SK-N-SH (cell line): Measurements from ENCODE around the gene MTHFD1L. TPM values are rescaled to one million over a fixed set of nuclear protein-coding genes. Genes with fewer than 3 reads are reported as not detected.

Experiments used
- CTCF ChIA-PET: fragments of 300-600, 350-600 bp; formaldehyde crosslinking; extraction: SDS; loops from one replicate; lab custom pipeline; 2021; lab: Yijun Ruan, JAX
- POLR2A ChIA-PET: fragments of 350-600 bp; sonication (Branson Sonifier 250); formaldehyde crosslinking; extraction: SDS; loops from one replicate; lab custom pipeline; 2020; ENCODE audit warnings: antibody characterized with exemption, inconsistent platforms; lab: Yijun Ruan, JAX
- DNase-seq: peaks from one replicate; pipeline ENCODE4 v3.0.0; 2012
- H2AFZ ChIP-seq: fragments of 200-600 bp; sonication (generic); 2 replicates; pipeline ENCODE4 v1.8.1; 2016; ENCODE audit warnings: antibody characterized with exemption, mild to moderate bottlenecking, low read depth
- H3F3A ChIP-seq: fragments of 200-600 bp; sonication (generic); replicated peaks from 2 replicates; pipeline ENCODE3; 2016; ENCODE audit warnings: antibody characterized with exemption, mild to moderate bottlenecking; ENCODE audit not compliant: insufficient read depth
- H3K27ac ChIP-seq, 2 experiments: fragments of 200-500 bp in 1 of 2; fragments of 200-600 bp in 1 of 2; sonication (Bioruptor generic) in 1 of 2; sonication (generic), shearing (Covaris generic) in 1 of 2; 2 replicates each; pipeline versions ENCODE4 v1.5.1 to v1.6.1; 2014 to 2016; ENCODE audit warnings: low read depth in 2 of 2, inconsistent platforms in 1 of 2, low read length in 1 of 2, mild to moderate bottlenecking in 1 of 2, mixed read lengths in 1 of 2
- H3K27me3 ChIP-seq: fragments of 200-600 bp; sonication (generic), shearing (Covaris generic); 2 replicates; pipeline ENCODE4 v1.6.1; 2016; ENCODE audit warnings: mixed run types; ENCODE audit not compliant: insufficient read depth
- H3K36me3 ChIP-seq, 2 experiments: fragments of 200-500 bp in 1 of 2; fragments of 200-600 bp in 1 of 2; sonication (Bioruptor generic) in 1 of 2; sonication (generic) in 1 of 2; replicated peaks in 1 of 2; 2 replicates each; pipeline versions ENCODE3 to v1.5.1; 2014 to 2016; ENCODE audit warnings: low read length in 1 of 2, mild to moderate bottlenecking in 1 of 2; ENCODE audit not compliant: insufficient read depth in 2 of 2, control insufficient read depth in 1 of 2
- H3K4me1 ChIP-seq, 2 experiments: fragments of 200-500 bp in 1 of 2; fragments of 200-600 bp in 1 of 2; sonication (Bioruptor generic) in 1 of 2; sonication (generic), shearing (Covaris generic) in 1 of 2; 2 replicates each; pipeline versions ENCODE4 v1.5.1 to v1.6.1; 2014 to 2016; ENCODE audit warnings: low read depth in 1 of 2, low read length in 1 of 2, mixed run types in 1 of 2; ENCODE audit not compliant: insufficient read depth in 2 of 2, control insufficient read depth in 1 of 2
- H3K4me2 ChIP-seq: fragments of 200-600 bp; sonication (generic), shearing (Covaris generic); 2 replicates; pipeline ENCODE4 v1.6.1; 2017; ENCODE audit warnings: mixed run types
- H3K4me3 ChIP-seq, 2 experiments: fragments of 200-500 bp in 1 of 2; fragments of 200-600 bp in 1 of 2; sonication (Bioruptor generic) in 1 of 2; sonication (generic), shearing (Covaris generic) in 1 of 2; 2 replicates each; pipeline versions ENCODE4 v1.5.1 to v1.8.1; 2014 to 2016; ENCODE audit warnings: low read depth in 2 of 2, inconsistent platforms in 1 of 2, low read length in 1 of 2, mild to moderate bottlenecking in 1 of 2, mixed read lengths in 1 of 2, moderate library complexity in 1 of 2
- H3K79me2 ChIP-seq: fragments of 200-600 bp; sonication (generic); 2 replicates; pipeline ENCODE4 v1.8.1; 2017; ENCODE audit warnings: mild to moderate bottlenecking; ENCODE audit not compliant: insufficient read depth
- H3K9ac ChIP-seq: fragments of 200-600 bp; sonication (generic); 2 replicates; pipeline ENCODE4 v1.6.1; 2017; ENCODE audit warnings: mixed run types
- H3K9me2 ChIP-seq: fragments of 200-600 bp; sonication (generic); 2 replicates; pipeline ENCODE4 v1.6.1; 2017; ENCODE audit warnings: mixed run types
- H3K9me3 ChIP-seq: fragments of 200-600 bp; sonication (generic); 2 replicates; pipeline ENCODE4 v1.6.1; 2017; ENCODE audit warnings: mixed run types, mild to moderate bottlenecking, moderate library complexity
- H4K20me1 ChIP-seq: fragments of 200-600 bp; sonication (generic); 2 replicates; pipeline ENCODE4 v1.6.1; 2017; ENCODE audit warnings: mild to moderate bottlenecking, mixed run types; ENCODE audit not compliant: insufficient read depth
- CHD2 ChIP-seq: fragments of 150-350 bp; IDR thresholded peaks from 2 replicates; pipeline ENCODE4 v1.6.1; 2018; ENCODE audit warnings: low read length; ENCODE audit not compliant: partially characterized antibody
- ELF1 ChIP-seq: IDR thresholded peaks from 2 replicates; pipeline ENCODE4 v1.4.0; 2012
- FOSL2 ChIP-seq: IDR thresholded peaks from 2 replicates; pipeline ENCODE4 v1.4.0; 2012; ENCODE audit warnings: low read depth, mild to moderate bottlenecking, moderate library complexity, borderline replicate concordance
- FOXJ3 ChIP-seq: sonication (generic); formaldehyde crosslinking; IDR thresholded peaks from 2 replicates; pipeline ENCODE4 v1.5.1; 2020; ENCODE audit warnings: mild to moderate bottlenecking, missing genetic modification reagents
- GABPA ChIP-seq: IDR thresholded peaks from 2 replicates; pipeline ENCODE4 v1.4.0; 2012; ENCODE audit warnings: low read depth, mild to moderate bottlenecking
- MXI1 ChIP-seq: IDR thresholded peaks from 2 replicates; pipeline ENCODE4 v1.6.1; 2012; ENCODE audit warnings: mild to moderate bottlenecking, low read depth, low read length, improper control_type of control experiment
- RCOR1 ChIP-seq: fragments of 150-350 bp; IDR thresholded peaks from 2 replicates; pipeline ENCODE4 v1.6.1; 2017; ENCODE audit warnings: antibody characterized with exemption, low read length
- RFX5 ChIP-seq: IDR thresholded peaks from 2 replicates; pipeline ENCODE4 v1.6.1; 2012; ENCODE audit warnings: mild to moderate bottlenecking, improper control_type of control experiment, low read length
- RXRA ChIP-seq: IDR thresholded peaks from 2 replicates; pipeline ENCODE4 v1.4.0; 2012; ENCODE audit warnings: low read depth, mild to moderate bottlenecking, borderline replicate concordance
- TCF12 ChIP-seq: IDR thresholded peaks from 2 replicates; pipeline ENCODE4 v1.4.0; 2012
- TEAD4 ChIP-seq: IDR thresholded peaks from 2 replicates; pipeline ENCODE4 v1.4.0; 2012; ENCODE audit warnings: mild to moderate bottlenecking, borderline replicate concordance; ENCODE audit not compliant: insufficient read depth
- ZBTB33 ChIP-seq: IDR thresholded peaks from 2 replicates; pipeline ENCODE4 v1.4.0; 2012; ENCODE audit warnings: low read depth, borderline replicate concordance
- WGBS: methylation state at CpG from one replicate; pipeline ENCODE4 v1.1.6; 2017; ENCODE audit warnings: low lambda C conversion rate; 5-methylcytosine and 5-hydroxymethylcytosine counted together
- polyA plus RNA-seq, 3 experiments: library from polyadenylated mRNA; depleted of rRNA; stranded (reverse); fragments of >200 nt; gene quantifications; 2 replicates each; pipeline ENCODE4 v1.2.3, GENCODE V29; 2012
- TF ChIP-seq, protein P1 (sequence below): fragments of 200-600 bp; sonication (generic); IDR thresholded peaks from 2 replicates; pipeline ENCODE4 v1.6.1; 2017; ENCODE audit warnings: antibody characterized with exemption, mild to moderate bottlenecking, moderate library complexity
- TF ChIP-seq, protein P2 (sequence below): IDR thresholded peaks from 2 replicates; pipeline ENCODE4; 2012
- TF ChIP-seq, protein P3 (sequence below): IDR thresholded peaks from 2 replicates; pipeline ENCODE4 v1.4.0; 2012; ENCODE audit warnings: low read depth, borderline replicate concordance

Gene MTHFD1L
- polyA plus RNA-seq, 1 of the 3 experiments (the other 2 are of a cell fraction): 37.0 TPM

- no peak overlapping the region for H3K9ac ChIP-seq
- H3K4me2 ChIP-seq: no peak overlapping the region
- H3K4me1 ChIP-seq: no peaks in the 10 kb centered on the region; a peak in 1 of 4 replicates
- H3K36me3 ChIP-seq: peaks cover 19 to 33% of the 10 kb centered on the region in 2 experiments
- H3K27ac ChIP-seq: no peak overlapping the region
- POLR2A ChIA-PET: no interaction called here
- H3K9me2 ChIP-seq: no peaks in the 10 kb centered on the region
- no peaks in the 10 kb centered on the region for H3F3A ChIP-seq
- H3K79me2 ChIP-seq: no peaks in the 10 kb centered on the region
- TF ChIP-seq TCF12 (no peak), FOSL2 (no peak), ELF1 (no peak), RXRA (no peak), RFX5 (no peak)
- TF ChIP-seq, protein P1, sequence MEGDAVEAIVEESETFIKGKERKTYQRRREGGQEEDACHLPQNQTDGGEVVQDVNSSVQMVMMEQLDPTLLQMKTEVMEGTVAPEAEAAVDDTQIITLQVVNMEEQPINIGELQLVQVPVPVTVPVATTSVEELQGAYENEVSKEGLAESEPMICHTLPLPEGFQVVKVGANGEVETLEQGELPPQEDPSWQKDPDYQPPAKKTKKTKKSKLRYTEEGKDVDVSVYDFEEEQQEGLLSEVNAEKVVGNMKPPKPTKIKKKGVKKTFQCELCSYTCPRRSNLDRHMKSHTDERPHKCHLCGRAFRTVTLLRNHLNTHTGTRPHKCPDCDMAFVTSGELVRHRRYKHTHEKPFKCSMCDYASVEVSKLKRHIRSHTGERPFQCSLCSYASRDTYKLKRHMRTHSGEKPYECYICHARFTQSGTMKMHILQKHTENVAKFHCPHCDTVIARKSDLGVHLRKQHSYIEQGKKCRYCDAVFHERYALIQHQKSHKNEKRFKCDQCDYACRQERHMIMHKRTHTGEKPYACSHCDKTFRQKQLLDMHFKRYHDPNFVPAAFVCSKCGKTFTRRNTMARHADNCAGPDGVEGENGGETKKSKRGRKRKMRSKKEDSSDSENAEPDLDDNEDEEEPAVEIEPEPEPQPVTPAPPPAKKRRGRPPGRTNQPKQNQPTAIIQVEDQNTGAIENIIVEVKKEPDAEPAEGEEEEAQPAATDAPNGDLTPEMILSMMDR: no peak
- TF ChIP-seq, protein P2, sequence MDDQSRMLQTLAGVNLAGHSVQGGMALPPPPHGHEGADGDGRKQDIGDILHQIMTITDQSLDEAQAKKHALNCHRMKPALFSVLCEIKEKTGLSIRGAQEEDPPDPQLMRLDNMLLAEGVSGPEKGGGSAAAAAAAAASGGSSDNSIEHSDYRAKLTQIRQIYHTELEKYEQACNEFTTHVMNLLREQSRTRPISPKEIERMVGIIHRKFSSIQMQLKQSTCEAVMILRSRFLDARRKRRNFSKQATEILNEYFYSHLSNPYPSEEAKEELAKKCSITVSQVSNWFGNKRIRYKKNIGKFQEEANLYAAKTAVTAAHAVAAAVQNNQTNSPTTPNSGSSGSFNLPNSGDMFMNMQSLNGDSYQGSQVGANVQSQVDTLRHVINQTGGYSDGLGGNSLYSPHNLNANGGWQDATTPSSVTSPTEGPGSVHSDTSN: no peak
- no peak overlapping the region for H2AFZ ChIP-seq
- CTCF ChIA-PET: interaction anchor here (1.2 to 1.3 kb wide), 2 partner anchors 33 to 40 kb away, joined by 3 read pairs; no protein-coding TSS in a partner anchor
- no peaks in the 10 kb centered on the region for H3K27me3 ChIP-seq
- no peak for DNase-seq
- H4K20me1 ChIP-seq: no peaks in the 10 kb centered on the region
- WGBS: 93% methylated on average over 4 of the region's 4 CpGs
- H3K9me3 ChIP-seq: no peaks in the 10 kb centered on the region
- no peak overlapping the region for H3K4me3 ChIP-seq
Measured at GRCh38 chr6:151098166-151098565, 232.7 kb downstream of the MTHFD1L start.

DNA sequence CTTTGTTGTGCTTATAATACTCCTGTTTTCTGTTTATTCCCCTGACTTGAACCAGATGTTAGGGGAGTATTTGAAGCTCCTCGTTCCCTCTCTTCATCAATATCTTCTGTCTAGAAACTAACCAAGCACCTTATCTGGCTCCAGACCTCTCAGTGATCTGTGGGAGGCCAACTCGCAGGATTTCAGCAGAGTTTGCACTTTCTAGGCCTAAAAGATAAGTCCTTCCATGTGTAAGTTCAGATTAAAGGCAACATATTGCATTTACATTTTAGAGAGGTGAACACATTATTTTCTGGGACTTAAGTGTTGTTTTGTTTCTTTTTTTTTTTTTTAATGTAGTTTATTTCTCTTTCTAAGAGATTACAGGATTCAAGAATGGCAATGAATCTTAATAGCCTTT lies 234.8 kb downstream of the MTHFD1L start:
- no peak overlapping the region for H3K4me3 ChIP-seq
- no peaks in the 10 kb centered on the region for H3F3A ChIP-seq
- no peak overlapping the region for H3K9ac ChIP-seq
- no peaks in the 10 kb centered on the region for H3K27me3 ChIP-seq
- WGBS: 96% methylated on average over 2 of the region's 2 CpGs
- H3K4me1 ChIP-seq: no peaks in the 10 kb centered on the region; a peak in 1 of 4 replicates
- CTCF ChIA-PET: no interaction called here
- no peak for TF ChIP-seq FOXJ3
- TF ChIP-seq MXI1: no peak
- no peak for TF ChIP-seq TEAD4
- TF ChIP-seq RFX5: no peak
- TF ChIP-seq GABPA: no peak
- TF ChIP-seq, protein P3, sequence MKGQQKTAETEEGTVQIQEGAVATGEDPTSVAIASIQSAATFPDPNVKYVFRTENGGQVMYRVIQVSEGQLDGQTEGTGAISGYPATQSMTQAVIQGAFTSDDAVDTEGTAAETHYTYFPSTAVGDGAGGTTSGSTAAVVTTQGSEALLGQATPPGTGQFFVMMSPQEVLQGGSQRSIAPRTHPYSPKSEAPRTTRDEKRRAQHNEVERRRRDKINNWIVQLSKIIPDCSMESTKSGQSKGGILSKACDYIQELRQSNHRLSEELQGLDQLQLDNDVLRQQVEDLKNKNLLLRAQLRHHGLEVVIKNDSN: no peak
- no peak for TF ChIP-seq RCOR1
- TF ChIP-seq CHD2: no peak
- no peak for TF ChIP-seq ZBTB33
- TF ChIP-seq RXRA: no peak
- TF ChIP-seq, all 33 proteins: peak for 0
- Histone ChIP-seq H3K4me2 (no peak overlapping the region), H2AFZ (no peak overlapping the region), H3K36me3 (peaks cover 19 to 33% of the 10 kb centered on the region in 2 experiments), H4K20me1 (no peaks in the 10 kb centered on the region), H3K9me3 (no peaks in the 10 kb centered on the region), H3K27ac (no peak overlapping the region), H3K9me2 (no peaks in the 10 kb centered on the region), H3K79me2 (no peaks in the 10 kb centered on the region)
- POLR2A ChIA-PET: no interaction called here
- no peak for DNase-seq
